Measurements from ENCODE around the gene SERPINB12. TPM values are rescaled to one million over a fixed set of nuclear protein-coding genes. Genes with fewer than 3 reads are reported as not detected.

Gene SERPINB12
- total RNA-seq, 1 experiment from 2014 or later: not detected

- TF ChIP-seq EZH2 (IDR thresholded peaks at IDR 0.05; ENCODE audit: borderline replicate concordance, low read depth, low read length, poor library complexity, severe bottlenecking) (no peak), CTCF (conservative IDR thresholded peaks at IDR 0.05; ENCODE audit: low read depth, low read length) (no peak)
- intact Hi-C loops (cut with micrococcal nuclease; ENCODE audit: unreplicated experiment): no loop called here
Measured at GRCh38 chr18:63604791-63605567, 62.8 kb downstream of the SERPINB12 start.

GRCh38 chr18:63606526-63606925 is 64.4 kb downstream of the SERPINB12 start:
- TF ChIP-seq CTCF (conservative IDR thresholded peaks at IDR 0.05; ENCODE audit: low read depth, low read length) (no peak), EZH2 (IDR thresholded peaks at IDR 0.05; ENCODE audit: borderline replicate concordance, low read depth, low read length, poor library complexity, severe bottlenecking) (no peak)
- Histone ChIP-seq H3K36me3 (ENCODE audit: insufficient read depth, low read length, poor library complexity, severe bottlenecking) (no peaks in the 10 kb centered on the region), H3K9me3 (ENCODE audit: low read depth, low read length, poor library complexity, severe bottlenecking) (no peaks in the 10 kb centered on the region), H3K4me3 (ENCODE audit: low read depth, low read length, poor library complexity, severe bottlenecking) (no peak overlapping the region), H3K27ac (ENCODE audit: low read depth, low read length, poor library complexity, severe bottlenecking) (no peak overlapping the region), H3K4me1 (ENCODE audit: insufficient read depth, low read length, poor library complexity, severe bottlenecking) (no peaks in the 10 kb centered on the region), H3K27me3 (replicated peaks; ENCODE audit: insufficient read depth, low read depth, low read length, poor library complexity) (no peaks in the 10 kb centered on the region)
- DNase-seq (ENCODE audit: low spot score): no peak
- ChIA-PET CTCF (no interaction called here), POLR2A (ENCODE audit: low non-redundant PET) (no interaction called here)
- BruUV-seq (replicated peaks): no TSS peak
- intact Hi-C loops (cut with micrococcal nuclease; ENCODE audit: unreplicated experiment): no loop called here

More at GRCh38 chr18:63604791-63605567, 62.8 kb downstream of the SERPINB12 start:
- H3K4me1 ChIP-seq (ENCODE audit: insufficient read depth, low read length, poor library complexity, severe bottlenecking): no peaks in the 10 kb centered on the region
- DNase-seq (ENCODE audit: low spot score): no peak
- H3K27me3 ChIP-seq (replicated peaks; ENCODE audit: insufficient read depth, low read depth, low read length, poor library complexity): no peaks in the 10 kb centered on the region
- H3K27ac ChIP-seq (ENCODE audit: low read depth, low read length, poor library complexity, severe bottlenecking): no peak overlapping the region
- H3K4me3 ChIP-seq (ENCODE audit: low read depth, low read length, poor library complexity, severe bottlenecking): no peak overlapping the region
- POLR2A ChIA-PET (ENCODE audit: low non-redundant PET): no interaction called here
- H3K36me3 ChIP-seq (ENCODE audit: insufficient read depth, low read length, poor library complexity, severe bottlenecking): no peaks in the 10 kb centered on the region
- CTCF ChIA-PET: no interaction called here
- no peaks in the 10 kb centered on the region for H3K9me3 ChIP-seq (ENCODE audit: low read depth, low read length, poor library complexity, severe bottlenecking)
- BruUV-seq (replicated peaks): no TSS peak

DNA sequence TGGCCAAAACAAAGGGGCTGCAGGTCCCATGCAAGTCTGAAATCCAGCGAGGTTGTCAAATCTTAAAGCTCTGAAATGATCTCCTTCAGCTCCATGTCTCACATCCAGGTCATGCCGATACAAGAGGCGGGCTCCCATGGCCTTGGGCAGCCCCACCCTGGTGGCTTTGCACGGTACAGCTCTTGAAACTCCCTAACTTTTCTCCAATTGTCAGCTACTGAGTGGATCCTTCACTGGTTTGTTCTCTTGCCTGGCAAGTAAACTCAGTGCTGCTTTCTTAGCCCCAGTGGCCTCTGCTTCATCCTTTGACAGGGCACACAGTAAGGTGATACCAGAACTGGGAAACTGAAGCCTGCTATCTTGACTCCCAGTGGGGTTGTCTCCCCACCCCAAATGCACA is 71.3 kb downstream of the SERPINB12 start:
- no peaks in the 10 kb centered on the region for H3K36me3 ChIP-seq (ENCODE audit: insufficient read depth, low read length, poor library complexity, severe bottlenecking)
- no peak overlapping the region for H3K27ac ChIP-seq (ENCODE audit: low read depth, low read length, poor library complexity, severe bottlenecking)
- no peak for TF ChIP-seq CTCF (conservative IDR thresholded peaks at IDR 0.05; ENCODE audit: low read depth, low read length)
- TF ChIP-seq EZH2 (IDR thresholded peaks at IDR 0.05; ENCODE audit: borderline replicate concordance, low read depth, low read length, poor library complexity, severe bottlenecking): no peak
- POLR2A ChIA-PET (ENCODE audit: low non-redundant PET): no interaction called here
- H3K27me3 ChIP-seq (replicated peaks; ENCODE audit: insufficient read depth, low read depth, low read length, poor library complexity): no peaks in the 10 kb centered on the region
- H3K9me3 ChIP-seq (ENCODE audit: low read depth, low read length, poor library complexity, severe bottlenecking): no peaks in the 10 kb centered on the region
- no peak for DNase-seq (ENCODE audit: low spot score)
- intact Hi-C loops (cut with micrococcal nuclease; ENCODE audit: unreplicated experiment): no loop called here
- H3K4me1 ChIP-seq (ENCODE audit: insufficient read depth, low read length, poor library complexity, severe bottlenecking): no peaks in the 10 kb centered on the region
- no peak overlapping the region for H3K4me3 ChIP-seq (ENCODE audit: low read depth, low read length, poor library complexity, severe bottlenecking)
- BruUV-seq (replicated peaks): no TSS peak
- CTCF ChIA-PET: no interaction called here
